HFF-Myc (cell line): ENCODE results near the gene NABP1.

Experiments
- DNase-seq: peaks from one replicate; pipeline ENCODE4 v3.0.0-alpha.2; 2011; ENCODE audit warnings: low read depth; ENCODE audit errors: extremely low read depth
- H3K4me3 ChIP-seq: replicated peaks from 2 replicates; pipeline ENCODE4 v1.5.1; 2011; ENCODE audit warnings: low read depth, mild to moderate bottlenecking, control low read depth, low read length
- TF ChIP-seq, protein P1 (sequence below): IDR thresholded peaks from 2 replicates; pipeline ENCODE4 v1.5.1; 2012; ENCODE audit warnings: mild to moderate bottlenecking, low read depth, low read length, control low read depth; ENCODE audit errors: missing control alignments

Gene NABP1

DNA sequence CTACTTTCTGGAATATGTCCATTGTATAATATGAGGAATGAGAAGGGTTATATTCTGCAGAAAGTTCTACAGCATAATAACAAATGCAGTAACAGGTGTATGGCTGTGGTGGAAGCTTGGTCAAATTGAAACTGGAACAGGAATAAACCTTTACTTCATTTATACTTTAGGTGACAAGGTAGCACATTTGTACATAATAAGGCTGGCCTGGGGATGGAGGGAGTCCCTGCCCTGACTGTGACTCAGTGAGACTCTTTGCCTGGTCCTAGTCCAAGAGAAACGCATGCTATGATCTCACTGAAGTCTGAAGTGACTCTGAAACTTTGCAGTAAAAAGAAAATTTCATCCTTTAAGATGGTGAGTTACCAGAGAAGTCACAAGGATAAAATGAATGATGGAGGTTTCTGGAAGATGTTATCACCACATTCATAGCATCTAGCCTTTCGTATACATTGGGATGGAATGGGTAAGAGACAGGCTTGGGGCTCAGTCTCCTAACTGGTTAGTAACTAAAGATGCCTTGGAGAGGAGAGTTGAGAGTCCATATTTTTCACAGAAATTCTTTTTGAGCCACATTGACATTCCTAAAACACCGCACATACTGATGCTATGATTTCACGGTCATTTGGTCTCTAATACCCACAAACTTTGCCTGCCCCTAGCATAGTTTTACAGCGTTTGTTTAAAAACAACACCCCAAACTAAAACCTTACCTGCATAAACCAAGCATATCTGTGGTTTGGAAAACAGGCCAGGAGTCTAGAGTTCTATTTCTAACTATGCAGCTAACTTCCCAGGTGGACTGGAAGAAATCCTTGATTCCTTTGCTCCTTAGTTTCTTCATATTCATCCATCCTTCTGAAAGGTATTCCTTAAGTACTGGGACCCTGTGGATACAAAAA, 42.4 kb upstream of the NABP1 start:
- TF ChIP-seq, protein P1, sequence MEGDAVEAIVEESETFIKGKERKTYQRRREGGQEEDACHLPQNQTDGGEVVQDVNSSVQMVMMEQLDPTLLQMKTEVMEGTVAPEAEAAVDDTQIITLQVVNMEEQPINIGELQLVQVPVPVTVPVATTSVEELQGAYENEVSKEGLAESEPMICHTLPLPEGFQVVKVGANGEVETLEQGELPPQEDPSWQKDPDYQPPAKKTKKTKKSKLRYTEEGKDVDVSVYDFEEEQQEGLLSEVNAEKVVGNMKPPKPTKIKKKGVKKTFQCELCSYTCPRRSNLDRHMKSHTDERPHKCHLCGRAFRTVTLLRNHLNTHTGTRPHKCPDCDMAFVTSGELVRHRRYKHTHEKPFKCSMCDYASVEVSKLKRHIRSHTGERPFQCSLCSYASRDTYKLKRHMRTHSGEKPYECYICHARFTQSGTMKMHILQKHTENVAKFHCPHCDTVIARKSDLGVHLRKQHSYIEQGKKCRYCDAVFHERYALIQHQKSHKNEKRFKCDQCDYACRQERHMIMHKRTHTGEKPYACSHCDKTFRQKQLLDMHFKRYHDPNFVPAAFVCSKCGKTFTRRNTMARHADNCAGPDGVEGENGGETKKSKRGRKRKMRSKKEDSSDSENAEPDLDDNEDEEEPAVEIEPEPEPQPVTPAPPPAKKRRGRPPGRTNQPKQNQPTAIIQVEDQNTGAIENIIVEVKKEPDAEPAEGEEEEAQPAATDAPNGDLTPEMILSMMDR: no peak
- H3K4me3 ChIP-seq: no peak overlapping the region
- no peak for DNase-seq

DNA sequence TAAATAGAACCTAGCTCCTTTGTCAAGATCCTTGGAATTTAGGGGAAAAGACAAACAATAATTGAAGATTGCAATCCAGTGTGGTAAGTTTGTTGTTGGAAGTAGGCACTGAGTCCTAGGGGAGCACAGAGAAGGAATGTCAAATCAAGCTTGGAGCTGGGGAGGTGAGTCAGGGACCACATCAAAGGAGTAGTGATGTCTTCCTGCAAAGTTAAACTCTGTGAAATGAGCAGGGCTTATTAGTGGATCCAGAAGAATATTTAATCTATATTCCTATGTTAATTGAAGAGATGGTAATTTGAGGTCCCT, 41.7 kb upstream of the NABP1 start:
- DNase-seq: no peak

DNA sequence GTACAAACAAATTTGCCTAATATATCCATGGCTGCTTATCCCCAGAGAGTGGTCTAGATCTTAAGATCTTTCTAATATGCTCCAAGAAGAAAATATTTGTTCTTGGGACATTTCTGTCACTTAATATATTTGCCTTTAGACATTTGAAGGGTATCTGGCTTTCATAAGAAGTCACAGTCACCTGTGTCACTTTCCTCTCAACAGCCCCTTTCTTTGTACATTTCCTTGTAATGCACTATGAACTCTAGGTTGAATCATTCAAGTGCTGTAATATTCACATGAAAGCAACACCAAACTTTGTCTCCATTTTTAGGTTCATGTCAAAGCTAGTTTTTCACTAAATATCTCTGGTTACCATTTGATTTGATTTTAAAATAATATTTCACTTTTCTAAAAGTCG, 41.4 kb upstream of the NABP1 start:
- no peak overlapping the region for H3K4me3 ChIP-seq
- TF ChIP-seq, protein P1: no peak
- DNase-seq: no peak

More for the DNA sequence above, 41.7 kb upstream of the NABP1 start:
- H3K4me3 ChIP-seq: no peak overlapping the region
- TF ChIP-seq, protein P1: no peak

DNA sequence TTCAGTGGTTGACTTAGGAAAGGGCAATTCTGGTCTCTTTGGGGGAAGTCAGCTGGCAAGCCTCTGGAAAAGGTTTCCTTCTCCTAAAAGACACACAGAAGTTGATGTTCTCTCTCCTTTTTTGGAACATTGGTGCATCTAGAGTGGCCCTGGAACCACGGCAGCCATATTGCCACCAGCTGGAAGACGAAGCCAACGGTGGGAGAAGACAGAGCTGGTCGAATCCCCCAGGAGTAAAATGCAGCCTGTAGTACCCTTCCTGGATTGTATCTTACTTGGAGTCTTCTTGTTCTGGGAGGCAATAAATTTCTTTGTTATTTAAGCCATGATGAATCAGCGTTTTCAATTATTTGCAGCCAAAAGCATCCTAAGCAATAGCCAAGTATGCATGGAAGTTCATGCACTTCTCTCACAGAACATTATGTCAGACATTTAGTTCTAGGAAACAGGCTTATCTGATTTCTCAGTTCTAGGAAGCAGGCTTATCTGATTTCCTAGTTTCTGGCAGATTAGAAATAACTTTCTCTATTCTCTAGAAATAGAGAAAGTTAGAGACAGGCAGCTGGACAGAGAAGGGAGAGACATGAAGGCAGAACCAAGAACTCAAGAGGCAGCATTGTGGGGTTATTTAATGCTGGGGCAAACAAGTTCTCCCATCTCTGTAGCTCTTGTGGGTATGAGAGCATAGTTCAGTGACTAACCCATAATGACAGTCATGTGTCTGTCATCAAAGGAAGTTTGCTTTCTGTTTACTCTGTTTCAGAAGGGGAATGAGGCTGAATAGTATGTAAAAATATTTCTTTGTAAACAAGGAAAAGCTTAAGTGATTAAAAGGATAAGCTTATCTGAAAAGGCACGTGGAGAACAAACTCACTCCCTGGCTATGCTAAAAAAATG, 40.5 kb upstream of the NABP1 start:
- no peak overlapping the region for H3K4me3 ChIP-seq
- no peak for DNase-seq
- TF ChIP-seq, protein P1: no peak

DNA sequence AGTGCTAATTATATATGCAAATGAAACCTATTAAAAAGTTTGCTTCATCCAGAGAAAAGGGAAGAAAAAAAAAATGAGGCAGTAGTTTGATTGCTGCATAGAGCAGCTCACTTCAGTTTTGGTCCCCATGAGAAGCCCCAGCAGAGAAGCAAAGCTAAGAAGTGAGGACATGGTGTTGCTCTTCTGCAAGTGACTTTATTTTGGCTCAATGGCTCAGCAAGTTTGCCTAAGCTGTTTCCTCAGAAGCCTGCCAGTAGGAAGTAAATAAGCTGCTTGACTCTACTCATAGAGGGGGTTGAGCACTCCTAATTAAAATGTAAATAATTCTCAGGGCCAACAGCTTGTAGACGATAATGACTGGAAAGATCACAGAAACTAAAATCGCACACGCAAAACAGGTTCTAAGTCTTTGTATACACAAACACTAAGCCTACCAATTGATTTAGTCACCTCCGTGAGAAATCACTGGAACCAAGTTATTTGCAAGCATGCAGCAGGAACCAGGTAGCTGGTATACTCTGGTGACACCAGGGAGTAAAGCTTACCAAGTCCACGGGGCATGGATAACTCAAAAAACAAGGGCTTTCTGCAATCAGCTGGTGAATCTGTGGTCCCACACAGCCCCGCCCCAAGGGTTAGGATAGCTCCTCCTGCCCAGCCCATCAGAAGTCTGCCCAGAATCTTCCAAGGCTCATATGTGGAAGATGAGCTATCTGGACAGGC, 39.7 kb upstream of the NABP1 start:
- H3K4me3 ChIP-seq: no peak overlapping the region
- TF ChIP-seq, protein P1: no peak
- DNase-seq: no peak

DNA sequence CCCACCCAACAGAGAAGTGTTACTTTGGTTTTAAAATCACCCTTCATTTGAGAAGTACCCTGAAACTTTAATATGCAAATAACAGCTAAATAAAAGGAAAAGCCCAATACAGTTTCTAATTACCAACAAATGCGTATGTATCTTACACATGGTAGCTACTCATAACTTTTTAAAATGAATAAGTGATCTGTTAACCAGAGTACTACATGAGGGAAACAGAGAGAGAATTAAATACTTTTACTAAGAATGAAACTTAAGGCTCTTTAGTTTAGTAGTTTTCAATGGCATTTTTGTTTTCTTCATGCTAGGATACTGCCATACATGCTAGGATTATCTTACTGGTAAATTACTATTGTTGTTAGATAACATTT, 39.1 kb upstream of the NABP1 start:
- TF ChIP-seq, protein P1: no peak
- no peak for DNase-seq
- no peak overlapping the region for H3K4me3 ChIP-seq
